Endodermal cell (in vitro differentiated cells): Measurements from ENCODE around the gene KLRB1. TPM values are rescaled to one million over a fixed set of nuclear protein-coding genes. Genes with fewer than 3 reads are reported as not detected.
"Not testable (repeated sequence)": the region's sequence is repeated elsewhere in the genome, so short reads cannot be mapped to it uniquely, and the experiment has no call there.

Experiments used
- DNase-seq: peaks from one replicate; pipeline ENCODE4 v3.0.0-alpha.2; 2017
- H3K27ac ChIP-seq: 2 replicates; pipeline ENCODE4 v1.5.1; 2013; ENCODE audit warnings: mild to moderate bottlenecking, low read depth, low read length, moderate library complexity
- H3K27me3 ChIP-seq: 2 replicates; pipeline ENCODE4 v1.6.1; 2013; ENCODE audit warnings: mild to moderate bottlenecking, low read length, moderate library complexity; ENCODE audit not compliant: insufficient read depth, control insufficient read depth, poor library complexity, severe bottlenecking
- H3K36me3 ChIP-seq: 2 replicates; pipeline ENCODE4 v1.7.0; 2013; ENCODE audit warnings: mild to moderate bottlenecking, low read length, moderate library complexity; ENCODE audit not compliant: control insufficient read depth, insufficient read depth
- H3K4me1 ChIP-seq: one replicate; pipeline ENCODE4 v1.7.0; 2013; ENCODE audit warnings: low read length; ENCODE audit not compliant: control insufficient read depth, insufficient read depth
- H3K4me3 ChIP-seq: 2 replicates; pipeline ENCODE4 v1.5.1; 2013; ENCODE audit warnings: mild to moderate bottlenecking, low read length, moderate library complexity
- H3K9ac ChIP-seq: 2 replicates; pipeline ENCODE4 v1.6.1; 2013; ENCODE audit warnings: mild to moderate bottlenecking, low read length, moderate library complexity; ENCODE audit not compliant: poor library complexity, severe bottlenecking; ENCODE audit errors: extremely low read depth
- H3K9me3 ChIP-seq: 2 replicates; pipeline ENCODE4 v1.6.1; 2013; ENCODE audit warnings: mild to moderate bottlenecking, low read length, moderate library complexity; ENCODE audit not compliant: control insufficient read depth
- H3K27ac Mint-ChIP-seq: 2 replicates; pipeline ENCODE4 v1.8.0; 2020; ENCODE audit warnings: mixed read lengths
- H3K27me3 Mint-ChIP-seq: 2 replicates; pipeline ENCODE4 v1.8.0; 2021; ENCODE audit warnings: mild to moderate bottlenecking, mixed read lengths; ENCODE audit not compliant: insufficient read depth
- H3K36me3 Mint-ChIP-seq: 2 replicates; pipeline ENCODE4 v1.8.0; 2020; ENCODE audit warnings: low read depth, mixed read lengths
- H3K4me1 Mint-ChIP-seq: 2 replicates; pipeline ENCODE4 v1.8.0; 2020; ENCODE audit warnings: mixed read lengths
- H3K4me3 Mint-ChIP-seq: 2 replicates; pipeline ENCODE4 v1.8.0; 2020; ENCODE audit warnings: mild to moderate bottlenecking, moderate library complexity, mixed read lengths
- H3K9me3 Mint-ChIP-seq: 2 replicates; pipeline ENCODE4 v1.8.0; 2020; ENCODE audit warnings: mild to moderate bottlenecking, mixed read lengths
- WGBS, 2 experiments: methylation state at CpG; one replicate each; pipeline versions ENCODE4 v1.1.5 to v1.1.7; 2013; ENCODE audit warnings: missing lambda C conversion rate in 2 of 2, mixed read lengths in 1 of 2; ENCODE audit not compliant: insufficient coverage in 1 of 2, insufficient read length in 1 of 2; 5-methylcytosine and 5-hydroxymethylcytosine counted together
- total RNA-seq, 2 donors: library from RNA; stranded (reverse); fragmentation: NEBNext Ultra II Directional in 1 of 2; extraction: Animal tissue kit (Norgen Biotek cat#: 25700) in 1 of 2; gene quantifications; 2 replicates in 1 of 2; 3 replicates in 1 of 2; pipeline ENCODE4 v1.2.1, GENCODE V29; 2021
- TF ChIP-seq, protein P1 (sequence below): fragments of 200-600 bp; sonication (generic); conservative IDR thresholded peaks from 2 replicates; pipeline ENCODE4 v1.5.0; 2021; ENCODE audit warnings: antibody characterized with exemption, mild to moderate bottlenecking

Gene KLRB1
- total RNA-seq, 2 donors from 2014 or later: not detected

DNA sequence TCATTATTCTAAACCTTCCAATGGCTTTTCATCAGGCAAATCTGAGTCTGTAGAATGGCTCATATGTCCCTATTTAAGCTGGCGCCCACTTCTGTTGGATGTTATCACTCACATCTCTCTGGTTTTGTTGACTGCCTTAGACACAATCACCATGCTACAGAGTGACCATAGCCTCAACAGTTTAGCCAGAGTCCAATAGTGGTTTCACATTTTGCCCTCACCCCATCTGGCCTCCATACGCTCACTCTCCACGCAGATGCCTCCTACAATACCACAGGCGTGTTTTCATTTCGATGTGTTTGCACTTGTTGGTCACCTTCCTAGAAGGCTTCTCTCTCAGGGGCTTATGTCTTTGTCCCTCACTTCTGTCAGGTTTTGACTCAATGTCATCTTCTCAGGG, 3.4 kb downstream of the KLRB1 start:
- Mint-ChIP-seq H3K27me3 (no peaks in the 10 kb centered on the region), H3K9me3 (peaks cover 5% of the 10 kb centered on the region), H3K36me3 (peaks cover 3% of the 10 kb centered on the region), H3K27ac (no peak overlapping the region), H3K4me1 (peaks cover 13% of the 10 kb centered on the region), H3K4me3 (no peak overlapping the region)
- TF ChIP-seq, protein P1, sequence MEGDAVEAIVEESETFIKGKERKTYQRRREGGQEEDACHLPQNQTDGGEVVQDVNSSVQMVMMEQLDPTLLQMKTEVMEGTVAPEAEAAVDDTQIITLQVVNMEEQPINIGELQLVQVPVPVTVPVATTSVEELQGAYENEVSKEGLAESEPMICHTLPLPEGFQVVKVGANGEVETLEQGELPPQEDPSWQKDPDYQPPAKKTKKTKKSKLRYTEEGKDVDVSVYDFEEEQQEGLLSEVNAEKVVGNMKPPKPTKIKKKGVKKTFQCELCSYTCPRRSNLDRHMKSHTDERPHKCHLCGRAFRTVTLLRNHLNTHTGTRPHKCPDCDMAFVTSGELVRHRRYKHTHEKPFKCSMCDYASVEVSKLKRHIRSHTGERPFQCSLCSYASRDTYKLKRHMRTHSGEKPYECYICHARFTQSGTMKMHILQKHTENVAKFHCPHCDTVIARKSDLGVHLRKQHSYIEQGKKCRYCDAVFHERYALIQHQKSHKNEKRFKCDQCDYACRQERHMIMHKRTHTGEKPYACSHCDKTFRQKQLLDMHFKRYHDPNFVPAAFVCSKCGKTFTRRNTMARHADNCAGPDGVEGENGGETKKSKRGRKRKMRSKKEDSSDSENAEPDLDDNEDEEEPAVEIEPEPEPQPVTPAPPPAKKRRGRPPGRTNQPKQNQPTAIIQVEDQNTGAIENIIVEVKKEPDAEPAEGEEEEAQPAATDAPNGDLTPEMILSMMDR: no peak
- WGBS, 2 experiments: 95 to 98% methylated on average over 5 of the region's 5 CpGs
- peaks cover 4% of the 10 kb centered on the region for H3K4me1 ChIP-seq
- H3K27ac ChIP-seq: no peak overlapping the region
- no peak overlapping the region for H3K9ac ChIP-seq
- H3K4me3 ChIP-seq: no peak overlapping the region
- no peaks in the 10 kb centered on the region for H3K27me3 ChIP-seq
- H3K36me3 ChIP-seq: no peaks in the 10 kb centered on the region
- DNase-seq: no peak
- no peaks in the 10 kb centered on the region for H3K9me3 ChIP-seq

DNA sequence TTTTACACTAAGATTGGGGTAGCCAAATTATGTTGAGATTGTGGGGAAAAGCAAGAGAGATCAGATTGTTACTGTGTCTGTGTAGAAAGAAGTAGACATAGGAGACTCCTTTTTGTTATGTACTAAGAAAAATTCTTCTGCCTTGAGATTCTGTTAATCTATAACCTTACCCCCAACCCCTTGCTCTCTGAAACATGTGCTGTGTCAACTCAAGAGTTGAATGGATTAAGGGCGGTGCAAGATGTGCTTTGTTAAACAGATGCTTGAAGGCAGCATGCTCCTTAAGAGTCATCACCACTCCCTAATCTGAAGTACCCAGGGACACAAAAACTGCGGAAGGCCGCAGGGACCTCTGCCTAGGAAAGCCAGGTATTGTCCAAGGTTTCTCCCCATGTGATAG, 7.3 kb downstream of the KLRB1 start:
- not testable (repeated sequence) for H3K27ac Mint-ChIP-seq, H3K4me3 Mint-ChIP-seq, H3K36me3 ChIP-seq, H3K36me3 Mint-ChIP-seq, H3K27ac ChIP-seq, H3K27me3 ChIP-seq, H3K4me1 ChIP-seq, H3K27me3 Mint-ChIP-seq, DNase-seq, H3K4me3 ChIP-seq, H3K9me3 Mint-ChIP-seq, H3K9me3 ChIP-seq, H3K9ac ChIP-seq
- 71% methylated on average over 2 of the region's 3 CpGs; no CpG with 5 or more reads in 1 of the 2 experiments for WGBS, 2 experiments
- H3K4me1 Mint-ChIP-seq: peaks cover 13% of the 10 kb centered on the region

GRCh38 chr12:9598363-9598762, 9.4 kb downstream of the KLRB1 start:
- H3K27me3 ChIP-seq: no peaks in the 10 kb centered on the region
- TF ChIP-seq, protein P1: no peak
- Mint-ChIP-seq H3K4me1 (peaks cover 13% of the 10 kb centered on the region), H3K9me3 (no peaks in the 10 kb centered on the region), H3K27me3 (no peaks in the 10 kb centered on the region), H3K4me3 (no peak overlapping the region), H3K27ac (no peak overlapping the region), H3K36me3 (no peaks in the 10 kb centered on the region)
- DNase-seq: no peak
- no peaks in the 10 kb centered on the region for H3K36me3 ChIP-seq
- WGBS, 2 experiments: 83 to 89% methylated on average over 1 to 3 of the region's 3 CpGs
- H3K4me3 ChIP-seq: no peak overlapping the region
- no peaks in the 10 kb centered on the region for H3K9me3 ChIP-seq
- H3K27ac ChIP-seq: no peak overlapping the region
- H3K4me1 ChIP-seq: peaks cover 4% of the 10 kb centered on the region
- H3K9ac ChIP-seq: no peak overlapping the region

DNA sequence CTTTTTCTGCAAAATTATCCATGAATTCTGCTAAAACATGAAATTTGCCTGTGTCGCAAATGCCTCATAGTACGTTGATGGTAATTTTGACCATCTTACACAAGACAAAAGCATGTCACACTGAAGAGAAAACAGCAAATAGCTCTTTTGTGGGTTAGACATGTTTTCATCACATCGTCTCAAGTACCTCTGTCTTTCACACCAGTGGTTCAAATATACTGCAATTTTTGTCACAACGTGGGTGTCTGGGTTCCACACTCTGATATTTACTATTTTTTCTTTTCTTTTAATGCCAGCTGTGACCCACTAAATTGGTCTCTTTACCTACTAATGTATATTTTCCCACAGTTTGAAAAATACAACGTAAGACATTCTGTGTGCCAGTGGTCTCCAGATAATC, 10.4 kb downstream of the KLRB1 start:
- 93% methylated on average over 5 of the region's 5 CpGs for WGBS, 2 experiments
- Histone ChIP-seq H3K9ac (no peak overlapping the region), H3K9me3 (no peaks in the 10 kb centered on the region), H3K27me3 (no peaks in the 10 kb centered on the region), H3K36me3 (no peaks in the 10 kb centered on the region), H3K27ac (no peak overlapping the region), H3K4me1 (peaks cover 4% of the 10 kb centered on the region), H3K4me3 (no peak overlapping the region)
- H3K4me1 Mint-ChIP-seq: peaks cover 13% of the 10 kb centered on the region
- H3K36me3 Mint-ChIP-seq: no peaks in the 10 kb centered on the region
- H3K27me3 Mint-ChIP-seq: no peaks in the 10 kb centered on the region
- TF ChIP-seq, protein P1: no peak
- no peak overlapping the region for H3K27ac Mint-ChIP-seq
- no peak for DNase-seq
- H3K4me3 Mint-ChIP-seq: no peak overlapping the region
- no peaks in the 10 kb centered on the region for H3K9me3 Mint-ChIP-seq
